H7 (cell line): ENCODE results near the gene GABRA5. TPM values are rescaled to one million over a fixed set of nuclear protein-coding genes. Genes with fewer than 3 reads are reported as not detected.
"Not testable (repeated sequence)": the region's sequence is repeated elsewhere in the genome, so short reads cannot be mapped to it uniquely, and the experiment has no call there.

Experiments
- DNase-seq: peaks from one replicate; pipeline ENCODE4 v3.0.0; 2012
- H3K27me3 ChIP-seq: 2 replicates; pipeline ENCODE4 v1.6.0; 2011; ENCODE audit warnings: mild to moderate bottlenecking, low read length; ENCODE audit not compliant: control insufficient read depth, insufficient read depth
- H3K36me3 ChIP-seq: replicated peaks from 2 replicates; pipeline ENCODE4 v1.5.1; 2011; ENCODE audit warnings: low read length; ENCODE audit not compliant: control insufficient read depth, insufficient read depth
- H3K4me3 ChIP-seq: 2 replicates; pipeline ENCODE4 v1.5.1; 2011; ENCODE audit warnings: low read depth, mild to moderate bottlenecking, control low read depth, low read length, moderate library complexity; ENCODE audit not compliant: insufficient read depth
- total RNA-seq: library from RNA; depleted of rRNA; stranded (reverse); fragments of >200 nt; shearing (Covaris generic); gene quantifications from 2 replicates; pipeline ENCODE4 v1.2.3, GENCODE V29; 2014; rRNA removed

GABRA5 gene
- 18.6 and 18.7 TPM in 2 replicates for total RNA-seq

GRCh38 chr15:26866298-26867199 lies at the start of gene GABRA5:
Gene GABRA5, plus strand, starts transcription at chr15:26867062. Its CDS starts 2,187 bp downstream, at chr15:26869249.
- H3K4me3 ChIP-seq, result peak within 1 kb of the TSS; percentile 63
- DNase-seq, result peak; percentile 92
- H3K27me3 ChIP-seq, result peaks cover 31% of the 10 kb centered on the region
- H3K36me3 ChIP-seq, result no peaks in the 10 kb centered on the region

DNA sequence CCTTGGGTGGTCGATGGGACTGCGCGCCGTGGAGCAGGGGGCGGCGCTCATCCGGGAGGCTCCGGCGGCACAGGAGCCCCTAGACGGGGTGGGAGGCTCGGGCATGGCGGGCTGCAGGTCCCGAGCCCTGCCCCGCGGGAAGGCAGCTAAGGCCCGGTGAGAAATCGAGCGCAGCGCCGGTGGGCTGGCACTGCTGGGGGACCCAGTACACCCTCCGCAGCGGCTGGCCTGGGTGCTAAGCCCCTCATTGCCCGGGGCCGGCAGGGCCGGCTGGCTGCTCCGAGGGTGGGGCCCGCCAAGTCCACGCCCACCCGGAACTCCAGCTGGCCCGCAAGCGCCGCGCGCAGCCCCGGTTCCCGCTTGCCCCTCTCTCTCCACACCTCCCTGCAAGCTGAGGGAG lies 35.7 kb upstream of the GABRA5 start:
- peak overlapping the region; percentile 5; the same call in 1 of the 2 replicates for H3K4me3 ChIP-seq
- not testable (repeated sequence) for H3K36me3 ChIP-seq, H3K27me3 ChIP-seq, DNase-seq

- Histone ChIP-seq H3K36me3 (no peaks in the 10 kb centered on the region), H3K4me3 (no peak overlapping the region), H3K27me3 (no peaks in the 10 kb centered on the region)
- DNase-seq, result no peak
Measured at GRCh38 chr15:26831951-26832350, 34.9 kb upstream of the GABRA5 start.

DNA sequence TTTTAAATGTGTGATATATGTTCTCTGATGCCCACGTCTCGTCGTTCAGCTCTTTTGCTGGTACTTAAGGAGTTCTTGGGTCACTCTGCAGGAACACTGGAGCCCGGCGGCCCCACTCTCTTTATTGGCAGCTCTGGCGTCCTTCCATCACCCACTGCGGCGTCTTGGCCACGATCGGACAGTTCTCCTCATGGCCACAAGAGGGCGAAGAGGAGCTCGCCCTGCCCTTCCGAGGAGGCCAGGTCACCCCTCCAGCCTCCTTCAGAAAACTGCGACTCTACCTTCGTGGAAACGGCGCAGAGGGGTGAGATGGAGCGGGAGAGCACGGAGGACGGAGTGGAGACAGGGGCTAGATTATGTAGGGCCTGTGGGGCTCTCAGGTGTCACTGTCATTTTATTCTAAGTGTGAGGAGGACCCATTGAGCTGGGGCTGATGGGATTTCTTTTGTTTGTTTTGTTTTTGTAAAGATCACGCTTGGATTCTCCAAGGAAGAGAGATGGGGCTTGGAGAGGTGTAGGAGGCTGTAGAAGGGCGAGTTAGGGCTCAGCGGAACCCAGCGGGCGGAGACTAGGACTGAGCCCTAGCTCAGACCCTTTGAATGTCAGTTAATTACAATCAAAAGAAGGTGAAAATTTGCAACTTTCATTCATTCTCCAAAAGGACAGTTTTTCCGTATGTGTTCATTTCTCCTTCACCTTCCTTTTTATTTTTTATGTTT lies 28.0 kb upstream of the GABRA5 start:
- no peaks in the 10 kb centered on the region for H3K36me3 ChIP-seq
- peak overlapping the region; percentile 24; the same call in 1 of the 2 replicates for H3K4me3 ChIP-seq
- H3K27me3 ChIP-seq, result no peaks in the 10 kb centered on the region; the same call in 1 of the 2 replicates
- DNase-seq, result peak; percentile 86

DNA sequence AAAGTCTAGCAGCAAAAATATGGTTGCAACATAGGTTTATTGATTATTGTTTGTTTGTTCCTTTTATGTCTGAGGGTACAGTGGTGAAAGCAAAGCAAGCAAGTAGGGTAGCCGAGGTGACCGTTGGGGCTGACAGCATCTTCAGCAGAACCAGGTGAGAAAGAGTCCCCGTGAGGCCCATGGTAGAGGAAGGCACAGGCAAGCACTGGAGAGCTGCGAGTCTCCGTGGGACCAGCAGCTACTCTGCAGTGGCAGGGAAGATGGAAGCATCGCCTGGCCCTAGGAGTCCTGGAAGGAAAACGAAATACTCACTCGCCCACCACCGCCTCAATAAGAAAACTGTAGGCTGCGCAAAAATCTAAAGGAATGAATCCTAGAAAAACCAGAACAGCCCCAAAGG lies 25.3 kb upstream of the GABRA5 start:
- no peaks in the 10 kb centered on the region; the same call in 1 of the 2 replicates for H3K27me3 ChIP-seq
- H3K36me3 ChIP-seq, result no peaks in the 10 kb centered on the region
- H3K4me3 ChIP-seq, result no peak overlapping the region; the same call in 1 of the 2 replicates
- DNase-seq, result peak; percentile 34

GRCh38 chr15:26841941-26842340 lies 24.9 kb upstream of the GABRA5 start:
- peak; percentile 57 for DNase-seq
- no peaks in the 10 kb centered on the region for H3K36me3 ChIP-seq
- H3K27me3 ChIP-seq, result no peaks in the 10 kb centered on the region; the same call in 1 of the 2 replicates
- peak overlapping the region; percentile 9; the same call in 1 of the 2 replicates for H3K4me3 ChIP-seq

DNA sequence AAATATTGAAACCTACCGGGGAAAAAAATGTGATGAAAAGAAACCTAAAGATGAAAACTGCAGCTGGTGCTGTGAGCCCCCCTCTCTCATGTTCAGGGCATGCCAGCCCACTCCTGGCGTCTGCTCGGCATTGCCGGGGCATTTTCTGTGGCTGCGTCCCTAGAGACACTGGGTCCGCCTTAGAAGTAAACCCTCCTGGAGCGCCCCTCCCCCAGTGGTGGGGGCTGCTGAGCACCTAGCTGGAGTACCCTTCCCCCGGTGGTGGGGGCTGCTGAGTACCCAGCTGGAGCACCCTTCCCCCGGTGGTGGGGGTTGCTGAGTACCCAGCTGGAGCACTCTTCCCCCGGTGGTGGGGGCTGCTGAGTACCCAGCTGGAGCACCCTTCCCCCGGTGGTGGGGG lies 24.5 kb upstream of the GABRA5 start:
- peak; percentile 57 for DNase-seq
- peak overlapping the region; percentile 9; the same call in 1 of the 2 replicates for H3K4me3 ChIP-seq
- H3K36me3 ChIP-seq, result no peaks in the 10 kb centered on the region
- H3K27me3 ChIP-seq, result no peaks in the 10 kb centered on the region; the same call in 1 of the 2 replicates

DNA sequence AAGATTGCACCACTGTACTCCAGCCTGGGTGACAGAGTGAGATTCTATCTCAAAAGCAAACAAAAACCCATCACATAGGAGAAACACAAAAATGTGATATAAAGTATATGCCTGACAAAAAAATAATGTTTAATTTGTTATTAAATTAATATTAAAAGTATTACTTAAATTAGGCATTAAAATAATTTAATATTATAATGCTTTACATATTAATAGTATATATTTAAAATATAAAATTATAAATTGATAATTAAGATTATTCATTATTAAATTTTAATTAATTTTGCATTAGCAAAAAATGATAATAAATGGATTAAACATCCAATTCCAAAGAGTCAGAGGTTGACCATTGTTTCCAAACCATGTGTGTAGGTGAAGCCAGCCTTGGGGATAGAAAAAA lies 22.0 kb upstream of the GABRA5 start:
- DNase-seq, result no peak
- Histone ChIP-seq H3K4me3 (no peak overlapping the region), H3K27me3 (no peaks in the 10 kb centered on the region), H3K36me3 (no peaks in the 10 kb centered on the region)

DNA sequence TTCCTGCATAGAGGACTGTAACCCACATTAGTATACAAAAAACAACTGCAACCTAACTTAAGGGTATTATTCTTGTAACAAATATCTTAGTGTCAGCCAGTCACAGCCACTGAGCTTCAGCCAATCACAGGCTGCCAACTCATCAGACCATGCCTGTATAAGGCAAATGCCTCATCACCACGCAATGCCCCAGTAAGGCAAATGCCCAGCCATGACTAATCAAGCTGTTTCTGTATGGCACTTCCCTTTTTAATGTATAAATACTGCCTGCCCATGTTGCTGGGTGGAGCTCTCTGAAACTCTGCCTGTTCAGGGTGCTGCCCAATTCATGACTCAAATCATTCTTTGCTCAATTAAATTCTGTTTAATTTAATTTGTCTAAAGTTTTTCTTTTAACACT lies 18.4 kb upstream of the GABRA5 start:
- no peak overlapping the region for H3K4me3 ChIP-seq
- DNase-seq, result no peak
- no peaks in the 10 kb centered on the region for H3K27me3 ChIP-seq
- H3K36me3 ChIP-seq, result no peaks in the 10 kb centered on the region

- no peaks in the 10 kb centered on the region for H3K27me3 ChIP-seq
- H3K36me3 ChIP-seq, result no peaks in the 10 kb centered on the region
- no peak for DNase-seq
- H3K4me3 ChIP-seq, result no peak overlapping the region
Measured at GRCh38 chr15:26850161-26850560, 16.7 kb upstream of the GABRA5 start.

GRCh38 chr15:26852980-26853379 lies 13.9 kb upstream of the GABRA5 start:
- Histone ChIP-seq H3K4me3 (no peak overlapping the region), H3K27me3 (no peaks in the 10 kb centered on the region), H3K36me3 (no peaks in the 10 kb centered on the region)
- DNase-seq, result no peak

GRCh38 chr15:26854435-26854834 lies 12.4 kb upstream of the GABRA5 start:
- Histone ChIP-seq H3K4me3 (no peak overlapping the region), H3K36me3 (no peaks in the 10 kb centered on the region), H3K27me3 (no peaks in the 10 kb centered on the region)
- no peak for DNase-seq

- peak; percentile 78 for DNase-seq
- H3K36me3 ChIP-seq, result no peaks in the 10 kb centered on the region
- no peak overlapping the region for H3K4me3 ChIP-seq
- H3K27me3 ChIP-seq, result peaks cover 31% of the 10 kb centered on the region
Measured at GRCh38 chr15:26864664-26865191, 2.1 kb upstream of the GABRA5 start.

DNA sequence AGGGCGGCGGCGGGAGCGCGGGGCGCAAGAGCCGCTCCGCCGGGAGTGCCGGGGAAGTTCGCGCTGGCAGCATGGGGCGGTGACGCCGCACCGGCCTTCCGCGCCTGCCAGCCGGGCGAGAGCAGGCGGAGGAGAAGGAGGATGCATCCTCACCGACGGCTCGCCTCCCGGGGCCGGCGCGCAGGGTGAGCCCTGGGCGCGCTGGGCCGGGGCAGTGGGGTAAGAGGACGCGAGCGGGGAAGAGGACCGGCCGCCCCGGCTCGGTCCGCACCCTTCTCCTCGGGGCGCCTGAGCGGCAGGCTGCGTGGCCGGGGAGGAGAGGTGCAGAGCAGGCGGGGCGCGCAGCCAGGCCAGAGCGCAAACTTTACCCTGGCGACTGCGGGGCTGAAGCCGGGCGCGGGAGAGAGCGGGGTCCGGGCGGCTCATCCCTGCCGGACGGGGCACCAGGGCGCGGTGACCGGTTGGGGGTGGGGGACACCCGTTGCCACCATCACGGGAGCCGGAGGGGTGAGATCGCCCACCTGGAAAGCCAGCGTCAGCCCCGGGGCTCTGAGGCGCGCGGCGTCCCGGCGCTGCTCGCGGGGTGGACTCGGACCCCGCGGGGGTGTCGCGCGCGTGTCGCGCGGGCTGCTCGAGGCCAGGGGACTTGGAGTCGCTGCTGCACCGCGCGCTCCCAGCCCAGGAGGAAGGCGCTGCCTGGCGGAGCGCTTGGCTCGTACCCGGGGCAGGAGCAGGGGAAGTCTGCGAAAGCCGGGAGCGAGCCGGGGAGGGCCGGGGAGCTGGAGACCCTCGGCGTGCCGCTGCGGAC lies 542 bp downstream of the GABRA5 start:
- peak; percentile 79 for DNase-seq
- H3K4me3 ChIP-seq, result peak overlapping the region; percentile 63
- no peaks in the 10 kb centered on the region for H3K36me3 ChIP-seq
- peaks cover 31% of the 10 kb centered on the region for H3K27me3 ChIP-seq
